Peyer's patch (tissue), 4 donors: ENCODE results near the gene MS4A6A.

Experiments
- CTCF ChIP-seq, 6 experiments: fragments of 450-650 bp in 4 of 6; fragments of 200-600 bp in 2 of 6; sonication (generic) in 1 of 6; IDR thresholded peaks; one replicate each; pipeline ENCODE4 v1.5.1; 2017 to 2019; ENCODE audit warnings: antibody characterized with exemption in 6 of 6, mild to moderate bottlenecking in 3 of 6, moderate library complexity in 1 of 6
- POLR2A ChIP-seq, 2 donors: fragments of 450-650 bp; IDR thresholded peaks; one replicate each; pipeline ENCODE4 v1.5.1; 2017; ENCODE audit warnings: antibody characterized with exemption in 2 of 2, mild to moderate bottlenecking in 2 of 2, moderate library complexity in 2 of 2

GRCh38 chr11:60129853-60130252, 53.0 kb downstream of the MS4A6A start:
- TF ChIP-seq CTCF (IDR thresholded peaks at IDR 0.05) (no peak), POLR2A (IDR thresholded peaks at IDR 0.05) (no peak)
